ENCODE results near the gene OR51B5. TPM values are rescaled to one million over a fixed set of nuclear protein-coding genes. Genes with fewer than 3 reads are reported as not detected.
A peak's percentile ranks its signal among the peaks of the same experiment; 100 is the strongest.

OR51B5 gene
- polyA plus RNA-seq, 1 donor (not counting 4 experiments of a cell fraction or from before 2014, with no cell fraction given), result not detected

GRCh38 chr11:5380740-5381342 lies 37.5 kb upstream of the OR51B5 start:
- no peaks in the 10 kb centered on the region for H3K36me3 ChIP-seq (ENCODE audit: control insufficient read depth in 2 of 2, extremely low read depth in 1 of 2, insufficient read depth in 2 of 2, low read length in 2 of 2)
- no peak overlapping the region for H3K4me2 ChIP-seq (ENCODE audit: control insufficient read depth, extremely low read depth, insufficient read depth, low read depth, low read length)
- H3K27ac ChIP-seq (ENCODE audit: control insufficient read depth, insufficient read depth, low read length), result no peak overlapping the region
- no peak overlapping the region for H3K4me3 ChIP-seq (ENCODE audit: control insufficient read depth in 2 of 3, extremely low read depth in 1 of 3, insufficient read depth in 2 of 3, low read depth in 1 of 3, low read length in 3 of 3)
- H3K4me1 ChIP-seq (ENCODE audit: control insufficient read depth, extremely low read depth, insufficient read depth, low read length), result no peaks in the 10 kb centered on the region
- no peaks in the 10 kb centered on the region for H4K20me1 ChIP-seq (ENCODE audit: control insufficient read depth, extremely low read depth, insufficient read depth, low read length)
- H3K9me3 ChIP-seq (ENCODE audit: control insufficient read depth, low read depth, low read length), result no peaks in the 10 kb centered on the region
- dilution Hi-C loops (cut with MboI; ENCODE audit: extremely low pct_ligation_motif_present, low sequenced_read_pairs), result no loop called here
- no peak overlapping the region for H3K9ac ChIP-seq (ENCODE audit: control insufficient read depth, extremely low read depth, insufficient read depth, low read length)
- no peak overlapping the region for H2AFZ ChIP-seq (ENCODE audit: control insufficient read depth, low read length)
- no peaks in the 10 kb centered on the region for H3K9me1 ChIP-seq (ENCODE audit: control insufficient read depth, extremely low read depth, insufficient read depth, low read length)
- H3K79me2 ChIP-seq (ENCODE audit: control insufficient read depth, insufficient read depth, low read length), result no peaks in the 10 kb centered on the region
- DNase-seq (ENCODE audit: low read depth, low spot score) (peak; percentile 2), FAIRE-seq (no peak)
- no peaks in the 10 kb centered on the region for H3K27me3 ChIP-seq (ENCODE audit: control insufficient read depth, extremely low read depth, insufficient read depth, low read length)
- TF ChIP-seq CTCF (optimal IDR thresholded peaks at IDR 0.05 in 1 of 3, IDR thresholded peaks at IDR 0.05 in 1 of 3, conservative IDR thresholded peaks at IDR 0.05 in 1 of 3; ENCODE audit: extremely low read depth in 1 of 3, insufficient read depth in 2 of 3, low read length in 3 of 3), result peak; percentile 80 to 83 (median 82)
- TF ChIP-seq EZH2 (IDR thresholded peaks at IDR 0.05; ENCODE audit: low read length), result no peak

- Histone ChIP-seq H2AFZ (ENCODE audit: control insufficient read depth, low read length) (no peak overlapping the region), H3K9me3 (ENCODE audit: control insufficient read depth, low read depth, low read length) (no peaks in the 10 kb centered on the region), H3K36me3 (ENCODE audit: control insufficient read depth in 2 of 2, extremely low read depth in 1 of 2, insufficient read depth in 2 of 2, low read length in 2 of 2) (no peaks in the 10 kb centered on the region), H3K27me3 (ENCODE audit: control insufficient read depth, extremely low read depth, insufficient read depth, low read length) (no peaks in the 10 kb centered on the region), H3K79me2 (ENCODE audit: control insufficient read depth, insufficient read depth, low read length) (no peaks in the 10 kb centered on the region), H3K27ac (ENCODE audit: control insufficient read depth, insufficient read depth, low read length) (no peak overlapping the region), H3K9ac (ENCODE audit: control insufficient read depth, extremely low read depth, insufficient read depth, low read length) (no peak overlapping the region), H3K9me1 (ENCODE audit: control insufficient read depth, extremely low read depth, insufficient read depth, low read length) (no peaks in the 10 kb centered on the region), H4K20me1 (ENCODE audit: control insufficient read depth, extremely low read depth, insufficient read depth, low read length) (no peaks in the 10 kb centered on the region), H3K4me3 (ENCODE audit: control insufficient read depth in 2 of 3, extremely low read depth in 1 of 3, insufficient read depth in 2 of 3, low read depth in 1 of 3, low read length in 3 of 3) (no peak overlapping the region), H3K4me2 (ENCODE audit: control insufficient read depth, extremely low read depth, insufficient read depth, low read depth, low read length) (no peak overlapping the region), H3K4me1 (ENCODE audit: control insufficient read depth, extremely low read depth, insufficient read depth, low read length) (no peaks in the 10 kb centered on the region)
- dilution Hi-C loops (cut with MboI; ENCODE audit: extremely low pct_ligation_motif_present, low sequenced_read_pairs), result no loop called here
- no peak for FAIRE-seq
- DNase-seq (ENCODE audit: low read depth, low spot score), result no peak
- no peak for TF ChIP-seq EZH2 (IDR thresholded peaks at IDR 0.05; ENCODE audit: low read length)
- peak in 2 of 3 experiments; percentile 17 to 25 for TF ChIP-seq CTCF (optimal IDR thresholded peaks at IDR 0.05 in 1 of 3, IDR thresholded peaks at IDR 0.05 in 1 of 3, conservative IDR thresholded peaks at IDR 0.05 in 1 of 3; ENCODE audit: extremely low read depth in 1 of 3, insufficient read depth in 2 of 3, low read length in 3 of 3)
Measured at GRCh38 chr11:5369789-5370188, 26.5 kb upstream of the OR51B5 start.
